Measurements from ENCODE around the gene ADGRG2.

The ADGRG2 gene

GRCh38 chrX:18956303-18957032, 165.8 kb downstream of the ADGRG2 start:
- no peak for DNase-seq (ENCODE audit: extremely low read depth, low read depth)
- H3K4me3 ChIP-seq (replicated peaks; ENCODE audit: low read depth, low read length): no peak overlapping the region
- TF ChIP-seq CTCF (IDR thresholded peaks at IDR 0.05; ENCODE audit: low read depth, low read length, missing control alignments): no peak

GRCh38 chrX:18955676-18956075, 166.6 kb downstream of the ADGRG2 start:
- TF ChIP-seq CTCF (IDR thresholded peaks at IDR 0.05; ENCODE audit: low read depth, low read length, missing control alignments): no peak
- DNase-seq (ENCODE audit: extremely low read depth, low read depth): no peak

GRCh38 chrX:18951032-18951431, 171.2 kb downstream of the ADGRG2 start:
- TF ChIP-seq CTCF (IDR thresholded peaks at IDR 0.05; ENCODE audit: low read depth, low read length, missing control alignments): no peak
- H3K4me3 ChIP-seq (replicated peaks; ENCODE audit: low read depth, low read length): no peak overlapping the region
- DNase-seq (ENCODE audit: extremely low read depth, low read depth): no peak

More at GRCh38 chrX:18955676-18956075, 166.6 kb downstream of the ADGRG2 start:
- H3K4me3 ChIP-seq (replicated peaks; ENCODE audit: low read depth, low read length): no peak overlapping the region

GRCh38 chrX:18949944-18950301, 172.3 kb downstream of the ADGRG2 start:
- no peak for TF ChIP-seq CTCF (IDR thresholded peaks at IDR 0.05; ENCODE audit: low read depth, low read length, missing control alignments)
- H3K4me3 ChIP-seq (replicated peaks; ENCODE audit: low read depth, low read length): no peak overlapping the region
- DNase-seq (ENCODE audit: extremely low read depth, low read depth): no peak

GRCh38 chrX:18949291-18949943, 172.9 kb downstream of the ADGRG2 start:
- no peak for DNase-seq (ENCODE audit: extremely low read depth, low read depth)
- TF ChIP-seq CTCF (IDR thresholded peaks at IDR 0.05; ENCODE audit: low read depth, low read length, missing control alignments): no peak
- no peak overlapping the region for H3K4me3 ChIP-seq (replicated peaks; ENCODE audit: low read depth, low read length)

- TF ChIP-seq CTCF (IDR thresholded peaks at IDR 0.05; ENCODE audit: low read depth, low read length, missing control alignments): no peak
- H3K4me3 ChIP-seq (replicated peaks; ENCODE audit: low read depth, low read length): no peak overlapping the region
- DNase-seq (ENCODE audit: extremely low read depth, low read depth): no peak
These were observed 175.7 kb downstream of the ADGRG2 start for GRCh38 chrX:18946611-18947010.
